HG02571 (cell line): Measurements from ENCODE around the gene ADAR.

Experiments used
- ATAC-seq: cut with Tn5 transposase; IDR thresholded peaks from one replicate; pipeline ENCODE4 v1.9.1; 2021; ENCODE audit warnings: mild to moderate bottlenecking, moderate library complexity; ENCODE audit not compliant: unreplicated experiment

Gene ADAR

DNA sequence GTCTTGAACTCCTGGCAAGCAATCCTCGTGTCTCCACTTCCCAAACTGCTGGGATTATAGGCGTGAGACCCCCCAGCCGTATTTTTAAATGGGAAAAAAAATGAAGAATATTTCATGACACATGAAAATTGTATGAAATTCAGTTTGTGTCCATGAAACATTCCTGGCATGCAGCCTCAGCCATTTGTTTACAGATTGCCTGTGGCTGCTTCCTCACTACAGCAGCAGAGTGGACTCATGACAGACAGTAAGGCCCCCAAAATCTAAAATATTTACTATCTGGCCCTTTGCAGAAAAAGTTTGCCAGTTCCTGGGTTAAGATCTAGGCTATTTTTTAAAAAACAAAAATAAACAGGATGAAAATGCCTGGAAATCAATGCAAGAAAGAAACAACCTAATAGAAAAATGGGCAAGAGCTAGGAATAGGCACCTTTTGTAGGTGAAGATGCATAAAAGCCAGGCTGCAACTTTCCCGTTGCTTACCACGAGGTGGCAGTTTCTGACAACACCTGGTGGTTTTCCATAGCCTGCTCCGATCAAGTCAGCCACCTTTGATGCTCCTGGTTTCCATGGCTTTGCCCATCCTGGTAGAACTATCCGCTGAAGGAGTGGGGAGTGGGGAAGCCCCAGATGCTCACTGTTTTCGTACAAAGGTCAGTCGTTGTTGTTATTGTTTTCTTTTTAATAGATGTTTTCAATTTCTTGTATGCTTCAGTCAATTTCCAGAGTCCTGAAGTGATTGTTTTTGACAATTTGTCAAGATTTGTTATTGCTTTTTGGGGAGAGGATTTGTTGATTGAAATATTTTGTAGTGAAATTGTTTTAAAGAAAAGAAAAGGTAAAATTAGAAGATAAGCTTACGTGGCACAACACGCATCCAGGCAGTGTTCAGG lies 73.8 kb downstream of the ADAR start:
- no peak for ATAC-seq
